ENCODE data around the gene TSPAN4.

Gene TSPAN4

DNA sequence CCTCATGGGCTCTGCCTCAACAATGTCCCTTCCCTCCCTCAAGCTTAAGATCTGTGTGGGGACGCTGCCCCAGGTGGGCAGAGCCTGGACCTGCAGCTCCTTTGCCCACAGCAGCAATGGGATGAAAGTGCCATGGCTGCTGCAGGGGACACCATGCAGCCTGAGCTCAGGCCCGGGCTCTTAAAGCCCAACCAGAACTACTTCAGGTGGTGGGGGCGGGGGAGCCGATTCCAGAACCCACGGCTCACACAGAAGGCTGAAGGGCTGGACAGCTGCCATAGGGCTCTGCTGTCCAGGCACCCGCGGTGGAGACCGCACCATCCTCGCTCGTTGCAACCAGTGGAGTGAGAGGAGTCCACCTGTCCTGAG is 55.5 kb downstream of the TSPAN4 start:
- peaks cover 13 to 52% of the 10 kb centered on the region in 2 donors for H3K36me3 ChIP-seq (ENCODE audit: control insufficient read depth in 1 of 2, insufficient read depth in 2 of 2, low read length in 2 of 2)
- H3K4me3 ChIP-seq (ENCODE audit: low read depth in 1 of 2, low read length in 2 of 2) = no peak overlapping the region
- H3K27me3 ChIP-seq (ENCODE audit: control insufficient read depth in 1 of 2, insufficient read depth in 2 of 2, low read length in 2 of 2) = no peaks in the 10 kb centered on the region
- no peaks in the 10 kb centered on the region for H3K9me3 ChIP-seq (ENCODE audit: control insufficient read depth in 1 of 2, low read length in 2 of 2)
- no peak overlapping the region for H3K27ac ChIP-seq (ENCODE audit: low read depth, low read length)
- no peaks in the 10 kb centered on the region for H3K4me1 ChIP-seq (ENCODE audit: control insufficient read depth in 1 of 2, insufficient read depth in 2 of 2, low read length in 2 of 2)
- H3K9ac ChIP-seq (ENCODE audit: low read depth in 1 of 2, low read length in 2 of 2) = no peak overlapping the region

DNA sequence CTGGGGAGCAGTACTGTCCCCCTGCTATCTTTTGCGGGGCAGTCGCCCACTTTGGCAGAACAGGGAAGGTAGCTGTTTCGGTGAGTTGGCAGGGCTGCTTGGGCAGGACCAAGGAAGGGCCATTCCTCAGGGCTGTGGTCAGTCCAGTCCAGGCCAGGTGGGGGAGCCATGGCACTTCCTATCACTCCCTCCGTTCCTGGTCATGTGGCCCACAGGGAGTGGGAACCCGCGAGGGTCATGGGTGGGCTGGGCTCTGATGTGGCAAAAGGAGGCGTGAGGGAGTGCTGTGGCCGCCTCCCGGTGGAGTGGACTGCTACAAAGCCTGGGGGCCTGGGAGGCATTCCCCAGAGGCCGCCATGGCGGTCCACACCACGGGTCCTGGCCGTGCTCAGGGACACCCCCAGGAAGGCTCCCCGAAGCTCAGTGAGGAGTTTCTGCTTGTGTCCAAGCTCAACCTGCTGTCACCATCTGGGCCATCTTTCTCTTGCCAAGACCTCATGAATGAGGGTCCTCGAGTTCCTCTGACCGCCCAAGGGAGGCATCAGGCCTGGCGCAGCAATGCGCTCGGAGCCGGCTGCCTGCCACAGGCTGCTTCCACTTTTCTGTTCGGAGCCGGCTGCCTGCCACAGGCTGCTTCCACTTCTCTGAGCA is 56.0 kb downstream of the TSPAN4 start:
- no peaks in the 10 kb centered on the region for H3K4me1 ChIP-seq (ENCODE audit: control insufficient read depth in 1 of 2, insufficient read depth in 2 of 2, low read length in 2 of 2)
- H3K9me3 ChIP-seq (ENCODE audit: control insufficient read depth in 1 of 2, low read length in 2 of 2) = no peaks in the 10 kb centered on the region
- no peaks in the 10 kb centered on the region for H3K27me3 ChIP-seq (ENCODE audit: control insufficient read depth in 1 of 2, insufficient read depth in 2 of 2, low read length in 2 of 2)
- H3K9ac ChIP-seq (ENCODE audit: low read depth in 1 of 2, low read length in 2 of 2) = no peak overlapping the region
- H3K4me3 ChIP-seq (ENCODE audit: low read depth in 1 of 2, low read length in 2 of 2) = no peak overlapping the region
- H3K36me3 ChIP-seq (ENCODE audit: control insufficient read depth in 1 of 2, insufficient read depth in 2 of 2, low read length in 2 of 2) = peaks cover 13 to 55% of the 10 kb centered on the region in 2 donors
- H3K27ac ChIP-seq (ENCODE audit: low read depth, low read length) = no peak overlapping the region

DNA sequence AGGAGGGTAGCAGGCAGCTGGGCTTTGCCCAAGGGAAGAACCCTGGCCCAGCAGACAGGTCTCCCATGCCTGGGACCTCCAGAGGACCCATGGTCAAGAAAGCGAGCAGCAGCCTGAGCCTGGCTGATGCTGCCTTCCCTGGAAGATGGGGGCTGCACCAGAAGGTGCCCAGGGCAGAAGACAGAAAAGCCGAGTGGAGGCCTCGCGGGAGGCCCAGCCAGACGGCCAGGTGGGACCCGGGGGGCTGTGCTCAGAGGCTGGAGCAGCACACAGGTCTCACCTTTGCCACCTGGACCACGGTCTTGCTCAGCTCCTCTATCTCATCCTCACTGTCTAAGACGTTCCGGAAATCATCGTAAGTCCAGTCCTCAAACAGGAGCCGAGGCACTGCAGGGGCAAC is 57.1 kb downstream of the TSPAN4 start:
- H3K27ac ChIP-seq (ENCODE audit: low read depth, low read length) = no peak overlapping the region
- H3K4me1 ChIP-seq (ENCODE audit: control insufficient read depth in 1 of 2, insufficient read depth in 2 of 2, low read length in 2 of 2) = no peaks in the 10 kb centered on the region
- H3K9me3 ChIP-seq (ENCODE audit: control insufficient read depth in 1 of 2, low read length in 2 of 2) = no peaks in the 10 kb centered on the region
- peaks cover 19 to 65% of the 10 kb centered on the region in 2 donors for H3K36me3 ChIP-seq (ENCODE audit: control insufficient read depth in 1 of 2, insufficient read depth in 2 of 2, low read length in 2 of 2)
- no peak overlapping the region for H3K9ac ChIP-seq (ENCODE audit: low read depth in 1 of 2, low read length in 2 of 2)
- no peaks in the 10 kb centered on the region for H3K27me3 ChIP-seq (ENCODE audit: control insufficient read depth in 1 of 2, insufficient read depth in 2 of 2, low read length in 2 of 2)
- no peak overlapping the region for H3K4me3 ChIP-seq (ENCODE audit: low read depth in 1 of 2, low read length in 2 of 2)

DNA sequence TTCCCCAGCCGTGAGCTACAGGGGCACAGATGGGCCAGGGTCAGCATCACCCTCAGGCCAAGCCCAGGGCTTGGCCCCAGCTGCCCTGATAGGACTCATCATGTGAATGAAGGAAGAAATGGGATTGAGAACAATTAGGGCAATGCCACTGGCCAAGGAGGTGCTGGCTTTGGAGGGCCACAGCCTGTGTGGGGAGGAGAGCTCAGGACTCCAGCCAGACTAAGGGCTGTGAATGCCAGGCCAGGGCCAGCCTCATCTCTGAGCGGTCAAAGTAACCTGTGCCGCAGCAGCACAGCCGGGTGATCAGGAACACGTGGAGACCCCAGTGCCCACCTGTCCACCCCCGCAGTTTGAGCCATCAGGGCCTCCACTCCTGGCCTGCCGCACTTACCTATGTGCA is 57.9 kb downstream of the TSPAN4 start:
- Histone ChIP-seq H3K9ac (ENCODE audit: low read depth in 1 of 2, low read length in 2 of 2) (no peak overlapping the region), H3K9me3 (ENCODE audit: control insufficient read depth in 1 of 2, low read length in 2 of 2) (no peaks in the 10 kb centered on the region), H3K4me1 (ENCODE audit: control insufficient read depth in 1 of 2, insufficient read depth in 2 of 2, low read length in 2 of 2) (no peaks in the 10 kb centered on the region), H3K27me3 (ENCODE audit: control insufficient read depth in 1 of 2, insufficient read depth in 2 of 2, low read length in 2 of 2) (no peaks in the 10 kb centered on the region), H3K27ac (ENCODE audit: low read depth, low read length) (no peak overlapping the region), H3K4me3 (ENCODE audit: low read depth in 1 of 2, low read length in 2 of 2) (no peak overlapping the region), H3K36me3 (ENCODE audit: control insufficient read depth in 1 of 2, insufficient read depth in 2 of 2, low read length in 2 of 2) (peaks cover 19 to 68% of the 10 kb centered on the region in 2 donors)

DNA sequence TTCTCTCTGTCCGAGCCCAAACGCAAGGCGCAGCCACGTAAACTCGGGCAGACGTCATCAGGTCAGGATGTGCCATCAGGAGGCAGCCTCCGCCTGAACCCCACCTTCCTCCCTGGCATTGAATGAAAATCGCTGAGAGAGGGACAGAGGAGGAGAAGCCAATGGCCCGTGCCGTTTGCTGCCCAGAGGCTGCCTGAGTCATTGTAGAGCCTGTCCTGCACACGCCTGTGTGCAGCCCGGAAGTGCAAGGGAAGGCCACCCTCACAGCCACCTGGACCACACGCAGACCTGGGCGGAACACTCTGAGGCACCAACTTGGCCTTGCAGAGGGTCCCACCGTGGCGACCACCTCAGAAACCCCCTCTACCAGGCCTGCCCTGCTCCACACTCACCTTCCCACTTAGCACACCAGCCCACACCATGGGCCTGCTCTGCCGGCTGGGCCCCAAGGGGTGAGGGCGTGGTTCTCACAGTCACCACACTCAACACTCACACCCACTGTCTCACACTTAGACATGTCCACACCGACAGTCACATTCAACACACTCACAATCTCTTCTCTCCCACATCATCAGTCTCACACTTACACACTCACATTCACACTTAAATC is 58.9 kb downstream of the TSPAN4 start:
- no peaks in the 10 kb centered on the region for H3K4me1 ChIP-seq (ENCODE audit: control insufficient read depth in 1 of 2, insufficient read depth in 2 of 2, low read length in 2 of 2)
- peaks cover 19 to 68% of the 10 kb centered on the region in 2 donors for H3K36me3 ChIP-seq (ENCODE audit: control insufficient read depth in 1 of 2, insufficient read depth in 2 of 2, low read length in 2 of 2)
- H3K9me3 ChIP-seq (ENCODE audit: control insufficient read depth in 1 of 2, low read length in 2 of 2) = no peaks in the 10 kb centered on the region
- H3K27me3 ChIP-seq (ENCODE audit: control insufficient read depth in 1 of 2, insufficient read depth in 2 of 2, low read length in 2 of 2) = no peaks in the 10 kb centered on the region
- H3K4me3 ChIP-seq (ENCODE audit: low read depth in 1 of 2, low read length in 2 of 2) = no peak overlapping the region
- H3K27ac ChIP-seq (ENCODE audit: low read depth, low read length) = no peak overlapping the region
- H3K9ac ChIP-seq (ENCODE audit: low read depth in 1 of 2, low read length in 2 of 2) = no peak overlapping the region

DNA sequence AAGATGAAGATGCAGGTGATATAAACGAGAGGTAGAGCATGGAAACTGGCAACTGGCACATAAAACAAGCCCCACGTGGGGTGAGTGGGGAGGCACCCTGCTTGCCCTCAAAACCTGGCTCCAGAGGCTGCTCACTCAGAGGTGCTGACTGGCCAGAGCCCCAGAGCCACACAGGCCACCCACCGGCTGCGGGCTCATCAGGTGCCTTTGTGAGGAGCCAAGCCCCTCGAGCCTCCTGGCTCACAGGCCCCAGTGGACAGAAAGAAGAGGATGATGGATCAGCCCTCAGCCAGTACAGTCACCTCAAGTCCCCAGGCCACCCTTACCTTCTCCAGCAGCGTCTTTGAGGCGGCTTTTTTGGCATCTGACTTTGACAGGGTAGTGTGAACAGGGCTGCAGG is 61.7 kb downstream of the TSPAN4 start:
- no peak overlapping the region for H3K9ac ChIP-seq (ENCODE audit: low read depth in 1 of 2, low read length in 2 of 2)
- no peaks in the 10 kb centered on the region for H3K27me3 ChIP-seq (ENCODE audit: control insufficient read depth in 1 of 2, insufficient read depth in 2 of 2, low read length in 2 of 2)
- peaks cover 0 to 2% of the 10 kb centered on the region in 2 donors for H3K4me1 ChIP-seq (ENCODE audit: control insufficient read depth in 1 of 2, insufficient read depth in 2 of 2, low read length in 2 of 2)
- H3K36me3 ChIP-seq (ENCODE audit: control insufficient read depth in 1 of 2, insufficient read depth in 2 of 2, low read length in 2 of 2) = peaks cover 19 to 60% of the 10 kb centered on the region in 2 donors
- no peak overlapping the region for H3K27ac ChIP-seq (ENCODE audit: low read depth, low read length)
- H3K9me3 ChIP-seq (ENCODE audit: control insufficient read depth in 1 of 2, low read length in 2 of 2) = no peaks in the 10 kb centered on the region
- no peak overlapping the region for H3K4me3 ChIP-seq (ENCODE audit: low read depth in 1 of 2, low read length in 2 of 2)

DNA sequence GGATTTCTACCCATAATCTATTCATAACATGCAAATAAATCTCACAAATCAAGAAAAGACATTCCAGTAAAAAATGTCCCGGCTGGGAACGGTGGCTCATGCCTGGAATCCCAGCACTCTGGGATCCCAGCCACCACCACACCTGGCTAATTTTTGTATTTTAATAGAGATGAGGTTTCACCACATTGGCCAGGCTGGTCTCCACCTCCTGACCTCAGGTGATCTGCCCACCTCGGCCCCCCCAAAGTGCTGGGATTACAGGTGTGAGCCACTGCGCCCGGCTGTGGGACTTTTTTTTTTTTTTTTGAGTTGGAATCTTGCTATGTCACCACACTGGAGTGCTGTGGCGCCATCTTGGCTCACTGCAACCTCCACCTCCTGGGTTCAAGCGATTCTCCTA is 63.3 kb downstream of the TSPAN4 start:
- Histone ChIP-seq H3K27me3 (ENCODE audit: control insufficient read depth in 1 of 2, insufficient read depth in 2 of 2, low read length in 2 of 2) (no peaks in the 10 kb centered on the region), H3K36me3 (ENCODE audit: control insufficient read depth in 1 of 2, insufficient read depth in 2 of 2, low read length in 2 of 2) (peaks cover 19 to 45% of the 10 kb centered on the region in 2 donors), H3K9me3 (ENCODE audit: control insufficient read depth in 1 of 2, low read length in 2 of 2) (no peaks in the 10 kb centered on the region), H3K27ac (ENCODE audit: low read depth, low read length) (no peak overlapping the region), H3K9ac (ENCODE audit: low read depth in 1 of 2, low read length in 2 of 2) (no peak overlapping the region), H3K4me3 (ENCODE audit: low read depth in 1 of 2, low read length in 2 of 2) (no peak overlapping the region), H3K4me1 (ENCODE audit: control insufficient read depth in 1 of 2, insufficient read depth in 2 of 2, low read length in 2 of 2) (peaks cover 0 to 11% of the 10 kb centered on the region in 2 donors)

DNA sequence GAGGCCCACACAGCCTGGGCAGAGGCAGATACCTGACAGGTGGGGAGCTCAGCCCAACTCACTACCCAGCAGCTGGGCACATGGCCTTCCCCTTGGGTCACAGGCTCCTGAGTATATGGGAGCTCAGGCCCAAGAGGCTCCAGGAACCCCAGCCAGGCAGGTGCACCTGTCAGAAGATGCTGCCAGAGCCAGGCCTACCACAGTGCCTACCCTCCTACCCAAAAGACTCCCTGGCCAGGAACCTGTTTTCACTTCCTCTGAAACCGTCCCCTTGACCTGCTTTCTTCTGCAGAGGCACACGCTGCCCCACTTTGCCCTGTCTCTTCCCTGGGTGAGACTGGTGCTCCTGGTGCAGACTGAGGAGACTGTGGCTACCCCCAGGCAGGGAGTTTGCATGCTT is 65.0 kb downstream of the TSPAN4 start:
- Histone ChIP-seq H3K27ac (ENCODE audit: low read depth, low read length) (no peak overlapping the region), H3K36me3 (ENCODE audit: control insufficient read depth in 1 of 2, insufficient read depth in 2 of 2, low read length in 2 of 2) (peaks cover 7 to 28% of the 10 kb centered on the region in 2 donors), H3K9ac (ENCODE audit: low read depth in 1 of 2, low read length in 2 of 2) (no peak overlapping the region), H3K4me1 (ENCODE audit: control insufficient read depth in 1 of 2, insufficient read depth in 2 of 2, low read length in 2 of 2) (peaks cover 0 to 18% of the 10 kb centered on the region in 2 donors), H3K4me3 (ENCODE audit: low read depth in 1 of 2, low read length in 2 of 2) (no peak overlapping the region), H3K27me3 (ENCODE audit: control insufficient read depth in 1 of 2, insufficient read depth in 2 of 2, low read length in 2 of 2) (no peaks in the 10 kb centered on the region), H3K9me3 (ENCODE audit: control insufficient read depth in 1 of 2, low read length in 2 of 2) (no peaks in the 10 kb centered on the region)

DNA sequence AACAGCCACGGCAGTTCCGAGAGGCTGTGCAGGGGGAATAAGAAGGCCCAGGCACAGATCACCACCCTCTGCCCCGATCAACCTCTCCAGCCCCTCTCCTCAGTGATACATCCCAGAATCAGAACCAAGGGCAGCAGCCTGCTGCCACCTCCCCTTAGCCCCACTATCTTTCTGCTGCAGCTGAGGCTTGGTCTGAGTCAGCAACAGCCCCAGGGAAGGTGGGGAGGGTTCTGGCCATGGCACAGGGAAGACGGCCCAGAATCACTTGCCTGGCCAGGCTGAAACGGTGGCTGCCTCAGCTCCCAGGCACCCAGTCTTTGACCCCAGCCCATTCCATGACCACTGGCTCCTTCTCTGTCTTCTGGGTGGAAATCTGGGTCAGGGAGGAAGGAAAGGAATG is 65.6 kb downstream of the TSPAN4 start:
- H3K9me3 ChIP-seq (ENCODE audit: control insufficient read depth in 1 of 2, low read length in 2 of 2) = no peaks in the 10 kb centered on the region
- peaks cover 0 to 18% of the 10 kb centered on the region in 2 donors for H3K4me1 ChIP-seq (ENCODE audit: control insufficient read depth in 1 of 2, insufficient read depth in 2 of 2, low read length in 2 of 2)
- no peak overlapping the region for H3K9ac ChIP-seq (ENCODE audit: low read depth in 1 of 2, low read length in 2 of 2)
- peaks cover 7 to 22% of the 10 kb centered on the region in 2 donors for H3K36me3 ChIP-seq (ENCODE audit: control insufficient read depth in 1 of 2, insufficient read depth in 2 of 2, low read length in 2 of 2)
- no peak overlapping the region for H3K27ac ChIP-seq (ENCODE audit: low read depth, low read length)
- H3K27me3 ChIP-seq (ENCODE audit: control insufficient read depth in 1 of 2, insufficient read depth in 2 of 2, low read length in 2 of 2) = no peaks in the 10 kb centered on the region
- no peak overlapping the region for H3K4me3 ChIP-seq (ENCODE audit: low read depth in 1 of 2, low read length in 2 of 2)

DNA sequence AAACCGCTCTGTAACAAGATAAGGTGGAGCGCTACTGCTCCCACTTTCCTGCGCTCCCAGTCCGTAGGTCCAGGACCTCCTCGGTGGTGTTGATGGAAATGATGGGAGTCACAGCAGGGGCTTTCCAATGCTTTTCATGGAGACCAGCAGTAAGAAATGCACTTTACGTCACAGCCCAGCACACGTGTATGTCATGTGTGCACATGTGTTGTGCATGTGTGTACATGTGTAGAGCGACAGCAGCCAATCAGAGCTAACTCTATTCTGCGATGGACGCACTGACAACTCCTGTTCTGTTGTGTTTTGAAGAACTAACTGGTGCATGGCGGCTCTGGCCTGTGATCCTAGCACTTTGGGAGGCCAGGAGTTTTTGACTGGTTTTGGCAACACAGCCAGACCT is 66.8 kb downstream of the TSPAN4 start:
- Histone ChIP-seq H3K9me3 (ENCODE audit: control insufficient read depth in 1 of 2, low read length in 2 of 2) (no peaks in the 10 kb centered on the region), H3K4me3 (ENCODE audit: low read depth in 1 of 2, low read length in 2 of 2) (peak overlapping the region in 1 of 2 donors; percentile 50), H3K36me3 (ENCODE audit: control insufficient read depth in 1 of 2, insufficient read depth in 2 of 2, low read length in 2 of 2) (peaks cover under 1 to 13% of the 10 kb centered on the region in 2 donors), H3K9ac (ENCODE audit: low read depth in 1 of 2, low read length in 2 of 2) (no peak overlapping the region), H3K27ac (ENCODE audit: low read depth, low read length) (no peak overlapping the region), H3K4me1 (ENCODE audit: control insufficient read depth in 1 of 2, insufficient read depth in 2 of 2, low read length in 2 of 2) (peaks cover 0 to 18% of the 10 kb centered on the region in 2 donors), H3K27me3 (ENCODE audit: control insufficient read depth in 1 of 2, insufficient read depth in 2 of 2, low read length in 2 of 2) (no peaks in the 10 kb centered on the region)
